Brain pericyte (primary cell): ENCODE data around the gene TRIM3.

Source experiments
- DNase-seq: peaks from one replicate; pipeline ENCODE4 v3.0.0-alpha.2; 2012; ENCODE audit warnings: low read depth, low spot score

The TRIM3 gene

GRCh38 chr11:6402061-6402470 is 71.7 kb downstream of the TRIM3 start:
- DNase-seq: no peak

- no peak for DNase-seq
Observed at GRCh38 chr11:6401464-6401863, 72.3 kb downstream of the TRIM3 start.

GRCh38 chr11:6400431-6401345 is 73.1 kb downstream of the TRIM3 start:
- DNase-seq: no peak
